ENCODE data around the gene TBL1XR1.

- TF ChIP-seq CTCF (IDR thresholded peaks at IDR 0.05; ENCODE audit: low read length) (no peak), EZH2 (IDR thresholded peaks at IDR 0.05; ENCODE audit: borderline replicate concordance, low read length) (no peak)
Measured at GRCh38 chr3:177182352-177182751, 14.9 kb downstream of the TBL1XR1 start.

Measured in OCI-LY1 (cell line).